ENCODE results near the gene PPME1.

The PPME1 gene

GRCh38 chr11:74272276-74272675 lies 101.2 kb downstream of the PPME1 start:
- H3K4me2 ChIP-seq (ENCODE audit: low read length), result no peak overlapping the region

GRCh38 chr11:74276581-74276980 lies 105.5 kb downstream of the PPME1 start:
- H3K27ac ChIP-seq (ENCODE audit: low read depth, low read length, poor library complexity, severe bottlenecking), result no peak overlapping the region
- no peaks in the 10 kb centered on the region for H3K79me2 ChIP-seq (ENCODE audit: insufficient read depth, low read length)
- H3K9ac ChIP-seq (ENCODE audit: low read length), result no peak overlapping the region
- no peak overlapping the region for H2AFZ ChIP-seq (ENCODE audit: low read length)
- H3K4me2 ChIP-seq (ENCODE audit: low read length), result no peak overlapping the region
- H3K4me3 ChIP-seq (ENCODE audit: low read depth, low read length, poor library complexity, severe bottlenecking), result no peak overlapping the region
- H3K9me3 ChIP-seq (ENCODE audit: low read length), result no peaks in the 10 kb centered on the region
- H3K9me2 ChIP-seq (ENCODE audit: low read depth, low read length), result no peaks in the 10 kb centered on the region
- H3K36me3 ChIP-seq (ENCODE audit: insufficient read depth, low read length), result no peaks in the 10 kb centered on the region
- H4K20me1 ChIP-seq (ENCODE audit: insufficient read depth, low read length), result no peaks in the 10 kb centered on the region
- no peaks in the 10 kb centered on the region for H3K4me1 ChIP-seq (ENCODE audit: insufficient read depth, low read length, severe bottlenecking)
- H3F3A ChIP-seq (ENCODE audit: insufficient read depth, low read length), result no peaks in the 10 kb centered on the region
- TF ChIP-seq, protein P1, sequence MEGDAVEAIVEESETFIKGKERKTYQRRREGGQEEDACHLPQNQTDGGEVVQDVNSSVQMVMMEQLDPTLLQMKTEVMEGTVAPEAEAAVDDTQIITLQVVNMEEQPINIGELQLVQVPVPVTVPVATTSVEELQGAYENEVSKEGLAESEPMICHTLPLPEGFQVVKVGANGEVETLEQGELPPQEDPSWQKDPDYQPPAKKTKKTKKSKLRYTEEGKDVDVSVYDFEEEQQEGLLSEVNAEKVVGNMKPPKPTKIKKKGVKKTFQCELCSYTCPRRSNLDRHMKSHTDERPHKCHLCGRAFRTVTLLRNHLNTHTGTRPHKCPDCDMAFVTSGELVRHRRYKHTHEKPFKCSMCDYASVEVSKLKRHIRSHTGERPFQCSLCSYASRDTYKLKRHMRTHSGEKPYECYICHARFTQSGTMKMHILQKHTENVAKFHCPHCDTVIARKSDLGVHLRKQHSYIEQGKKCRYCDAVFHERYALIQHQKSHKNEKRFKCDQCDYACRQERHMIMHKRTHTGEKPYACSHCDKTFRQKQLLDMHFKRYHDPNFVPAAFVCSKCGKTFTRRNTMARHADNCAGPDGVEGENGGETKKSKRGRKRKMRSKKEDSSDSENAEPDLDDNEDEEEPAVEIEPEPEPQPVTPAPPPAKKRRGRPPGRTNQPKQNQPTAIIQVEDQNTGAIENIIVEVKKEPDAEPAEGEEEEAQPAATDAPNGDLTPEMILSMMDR (IDR thresholded peaks at IDR 0.05; ENCODE audit: low read length), result no peak
- TF ChIP-seq EZH2 (IDR thresholded peaks at IDR 0.05; ENCODE audit: borderline replicate concordance, low read length), result no peak
- no peaks in the 10 kb centered on the region for H3K27me3 ChIP-seq (ENCODE audit: insufficient read depth, low read length)

More at GRCh38 chr11:74272276-74272675, 101.2 kb downstream of the PPME1 start:
- Histone ChIP-seq H3F3A (ENCODE audit: insufficient read depth, low read length) (no peaks in the 10 kb centered on the region), H3K36me3 (ENCODE audit: insufficient read depth, low read length) (no peaks in the 10 kb centered on the region), H3K9me3 (ENCODE audit: low read length) (no peaks in the 10 kb centered on the region), H2AFZ (ENCODE audit: low read length) (no peak overlapping the region), H3K9me2 (ENCODE audit: low read depth, low read length) (no peaks in the 10 kb centered on the region), H3K9ac (ENCODE audit: low read length) (no peak overlapping the region), H3K4me1 (ENCODE audit: insufficient read depth, low read length, severe bottlenecking) (no peaks in the 10 kb centered on the region), H3K27me3 (ENCODE audit: insufficient read depth, low read length) (no peaks in the 10 kb centered on the region), H4K20me1 (ENCODE audit: insufficient read depth, low read length) (no peaks in the 10 kb centered on the region), H3K27ac (ENCODE audit: low read depth, low read length, poor library complexity, severe bottlenecking) (no peak overlapping the region), H3K4me3 (ENCODE audit: low read depth, low read length, poor library complexity, severe bottlenecking) (no peak overlapping the region), H3K79me2 (ENCODE audit: insufficient read depth, low read length) (no peaks in the 10 kb centered on the region)
- TF ChIP-seq EZH2 (IDR thresholded peaks at IDR 0.05; ENCODE audit: borderline replicate concordance, low read length), result no peak
- TF ChIP-seq, protein P1 (IDR thresholded peaks at IDR 0.05; ENCODE audit: low read length), result no peak

GRCh38 chr11:74278103-74278502 lies 107.0 kb downstream of the PPME1 start:
- no peaks in the 10 kb centered on the region for H3K27me3 ChIP-seq (ENCODE audit: insufficient read depth, low read length)
- no peak overlapping the region for H3K27ac ChIP-seq (ENCODE audit: low read depth, low read length, poor library complexity, severe bottlenecking)
- H3K9me2 ChIP-seq (ENCODE audit: low read depth, low read length), result no peaks in the 10 kb centered on the region
- TF ChIP-seq EZH2 (IDR thresholded peaks at IDR 0.05; ENCODE audit: borderline replicate concordance, low read length), result no peak
- TF ChIP-seq, protein P1 (IDR thresholded peaks at IDR 0.05; ENCODE audit: low read length), result no peak
- H3K36me3 ChIP-seq (ENCODE audit: insufficient read depth, low read length), result no peaks in the 10 kb centered on the region; the same call in 1 of the 2 replicates
- no peaks in the 10 kb centered on the region for H3K79me2 ChIP-seq (ENCODE audit: insufficient read depth, low read length)
- H3K4me2 ChIP-seq (ENCODE audit: low read length), result no peak overlapping the region
- H3K9ac ChIP-seq (ENCODE audit: low read length), result no peak overlapping the region
- no peaks in the 10 kb centered on the region for H3F3A ChIP-seq (ENCODE audit: insufficient read depth, low read length)
- no peaks in the 10 kb centered on the region for H3K9me3 ChIP-seq (ENCODE audit: low read length)
- no peaks in the 10 kb centered on the region for H3K4me1 ChIP-seq (ENCODE audit: insufficient read depth, low read length, severe bottlenecking)
- H2AFZ ChIP-seq (ENCODE audit: low read length), result no peak overlapping the region
- H4K20me1 ChIP-seq (ENCODE audit: insufficient read depth, low read length), result no peaks in the 10 kb centered on the region
- no peak overlapping the region for H3K4me3 ChIP-seq (ENCODE audit: low read depth, low read length, poor library complexity, severe bottlenecking)
